Stimulated activated naive CD8-positive, alpha-beta T cell treated with anti-CD3 and anti-CD28 coated beads, Interleukin-15, Interleukin-2, amounts not matched to agents 100 U/mL and 50 U/mL, for 24 hours (primary cell): ENCODE measurements around the gene OR10W1.

Experiments used
- ATAC-seq: fragments of 150-1000 bp; cut with Tn5 transposase; one replicate; pipeline ENCODE4 v1.10.0; 2021
- DNase-seq: peaks from one replicate; pipeline ENCODE4 v3.0.0; 2021

OR10W1 gene

GRCh38 chr11:58268142-58268541, at the start of gene OR10W1:
OR10W1 (minus strand) TSS chr11:58268260; CDS start chr11:58267858, 402 bp downstream.
- no peak for DNase-seq
- ATAC-seq = no peak

- DNase-seq = no peak
Observed at GRCh38 chr11:58316142-58316541, 48.1 kb upstream of the OR10W1 start.

GRCh38 chr11:58301576-58301975, 33.5 kb upstream of the OR10W1 start:
- ATAC-seq = no peak
- no peak for DNase-seq

More at GRCh38 chr11:58316142-58316541, 48.1 kb upstream of the OR10W1 start:
- ATAC-seq = no peak

- no peak for ATAC-seq
Observed at GRCh38 chr11:58292017-58292416, 24.0 kb upstream of the OR10W1 start.

GRCh38 chr11:58289266-58289665, 21.2 kb upstream of the OR10W1 start:
- ATAC-seq = no peak
- DNase-seq = no peak

More at GRCh38 chr11:58292017-58292416, 24.0 kb upstream of the OR10W1 start:
- no peak for DNase-seq

- DNase-seq = no peak
- peak; percentile 77 for ATAC-seq
Observed at GRCh38 chr11:58286249-58286648, 18.2 kb upstream of the OR10W1 start.

GRCh38 chr11:58285483-58286040, 17.5 kb upstream of the OR10W1 start:
- DNase-seq (no peak), ATAC-seq (no peak)

- ATAC-seq (no peak), DNase-seq (no peak)
Observed at GRCh38 chr11:58276151-58276550, 8.1 kb upstream of the OR10W1 start.

- ATAC-seq (no peak), DNase-seq (no peak)
Observed at GRCh38 chr11:58275002-58275401, 6.9 kb upstream of the OR10W1 start.

- ATAC-seq = no peak
Observed at GRCh38 chr11:58259983-58260382, 8.1 kb downstream of the OR10W1 start.

GRCh38 chr11:58254936-58255335, 13.1 kb downstream of the OR10W1 start:
- ATAC-seq = no peak
- no peak for DNase-seq

More at GRCh38 chr11:58259983-58260382, 8.1 kb downstream of the OR10W1 start:
- DNase-seq = no peak

GRCh38 chr11:58243954-58244353, 24.1 kb downstream of the OR10W1 start:
- DNase-seq (no peak), ATAC-seq (no peak)

- no peak for ATAC-seq
- no peak for DNase-seq
Observed at GRCh38 chr11:58227956-58228615, 40.0 kb downstream of the OR10W1 start.

- DNase-seq = no peak
- ATAC-seq = no peak
Observed at GRCh38 chr11:58222721-58223120, 45.3 kb downstream of the OR10W1 start.
